ENCODE results near the gene NABP2. TPM values are rescaled to one million over a fixed set of nuclear protein-coding genes. Genes with fewer than 3 reads are reported as not detected.

The NABP2 gene
- total RNA-seq, 2 donors from 2014 or later = 11.9 to 16.3 TPM

DNA sequence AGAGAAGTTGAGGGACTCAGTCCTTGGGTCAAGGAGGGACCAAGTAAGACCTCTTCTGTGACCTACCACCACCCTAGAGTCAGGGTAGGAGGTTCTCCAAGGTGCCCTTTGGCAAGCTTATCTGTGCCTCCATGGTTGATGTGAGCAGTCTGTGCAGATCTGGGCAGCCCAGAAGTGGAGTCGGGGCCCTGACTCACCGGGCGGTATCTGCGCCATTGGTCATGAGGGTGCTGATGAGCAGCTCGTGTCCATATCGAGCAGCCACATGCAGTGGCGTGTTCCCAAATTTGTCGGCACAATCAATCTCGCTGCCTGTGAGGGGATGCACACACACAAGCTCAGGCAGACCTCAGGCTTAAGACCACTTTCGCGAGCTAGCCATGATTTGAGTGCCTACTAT is 28.9 kb downstream of the NABP2 start:
- H3K4me3 ChIP-seq = no peak overlapping the region
- H3K27me3 ChIP-seq = no peaks in the 10 kb centered on the region
- H3K4me1 ChIP-seq = peaks cover 21% of the 10 kb centered on the region
- TF ChIP-seq CTCF (IDR thresholded peaks at IDR 0.05) (no peak), POLR2A (IDR thresholded peaks at IDR 0.05) (no peak)
- intact Hi-C loops (cut with DNase I) = no loop called here
- 93 to 96% methylated on average over 9 to 11 of the region's 11 CpGs for WGBS, 2 donors
- no peak overlapping the region for H3K27ac ChIP-seq
- no peaks in the 10 kb centered on the region for H3K9me3 ChIP-seq
- no peak for ATAC-seq
- H3K36me3 ChIP-seq (replicated peaks in 1 of 2; ENCODE audit: insufficient read depth in 1 of 2, low read depth in 2 of 2) = peaks cover 4 to 43% of the 10 kb centered on the region in 2 donors
- DNase-seq = no peak

DNA sequence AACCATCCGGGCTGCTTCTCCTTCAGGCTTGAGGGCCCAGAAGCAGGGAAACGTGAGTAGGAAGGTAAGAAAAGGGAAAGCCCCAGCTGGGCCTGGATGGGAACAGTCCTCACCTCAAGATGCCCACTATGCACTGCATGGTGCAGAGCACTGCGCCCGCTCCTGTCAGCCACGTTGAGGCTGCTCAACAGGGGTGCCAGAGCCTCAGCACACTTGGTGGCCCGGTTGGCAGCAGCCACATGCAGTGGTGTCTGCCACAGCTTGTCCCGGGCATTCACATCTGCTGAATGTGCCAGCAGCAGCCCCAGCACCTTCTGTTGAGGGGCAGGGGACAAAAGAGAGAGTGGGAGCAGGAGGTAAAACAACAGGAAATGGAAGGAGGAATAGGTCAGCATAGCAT is 31.5 kb downstream of the NABP2 start:
- no peaks in the 10 kb centered on the region for H3K9me3 ChIP-seq
- H3K27me3 ChIP-seq = no peaks in the 10 kb centered on the region
- no peak for DNase-seq
- intact Hi-C loops (cut with DNase I) = no loop called here
- peaks cover 27% of the 10 kb centered on the region for H3K4me1 ChIP-seq
- no peak overlapping the region for H3K4me3 ChIP-seq
- peaks cover 0 to 27% of the 10 kb centered on the region in 2 donors for H3K36me3 ChIP-seq (replicated peaks in 1 of 2; ENCODE audit: insufficient read depth in 1 of 2, low read depth in 2 of 2)
- TF ChIP-seq CTCF (IDR thresholded peaks at IDR 0.05) (no peak), POLR2A (IDR thresholded peaks at IDR 0.05) (no peak)
- H3K27ac ChIP-seq = no peak overlapping the region
- 80 to 89% methylated on average over 6 to 7 of the region's 7 CpGs for WGBS, 2 donors
- ATAC-seq = no peak

GRCh38 chr12:56256326-56256960 is 32.3 kb downstream of the NABP2 start:
- DNase-seq (no peak), ATAC-seq (no peak)
- intact Hi-C loops (cut with DNase I) = no loop called here
- H3K27me3 ChIP-seq = no peaks in the 10 kb centered on the region
- TF ChIP-seq CTCF (IDR thresholded peaks at IDR 0.05) = no peak
- no peak for TF ChIP-seq POLR2A (IDR thresholded peaks at IDR 0.05)
- peaks cover 27% of the 10 kb centered on the region for H3K4me1 ChIP-seq
- WGBS, 2 donors = 42% methylated on average over 3 to 4 of the region's 4 CpGs
- H3K27ac ChIP-seq = no peak overlapping the region
- H3K4me3 ChIP-seq = no peak overlapping the region
- H3K9me3 ChIP-seq = no peaks in the 10 kb centered on the region
- peaks cover 0 to 27% of the 10 kb centered on the region in 2 donors for H3K36me3 ChIP-seq (replicated peaks in 1 of 2; ENCODE audit: insufficient read depth in 1 of 2, low read depth in 2 of 2)

GRCh38 chr12:56257071-56257470 is 32.9 kb downstream of the NABP2 start:
- Histone ChIP-seq H3K36me3 (replicated peaks in 1 of 2; ENCODE audit: insufficient read depth in 1 of 2, low read depth in 2 of 2) (peaks cover 0 to 23% of the 10 kb centered on the region in 2 donors), H3K9me3 (no peaks in the 10 kb centered on the region), H3K27me3 (no peaks in the 10 kb centered on the region), H3K4me3 (peak overlapping the region; percentile 59 to 82), H3K4me1 (peaks cover 27% of the 10 kb centered on the region), H3K27ac (peak overlapping the region in 1 of 4 donors; percentile 89)
- ATAC-seq = no peak
- WGBS, 2 donors = 66 to 72% methylated on average over 4 to 8 of the region's 8 CpGs
- no peak for DNase-seq
- TF ChIP-seq CTCF (IDR thresholded peaks at IDR 0.05) = no peak
- no peak for TF ChIP-seq POLR2A (IDR thresholded peaks at IDR 0.05)
- intact Hi-C loops (cut with DNase I) = no loop called here

DNA sequence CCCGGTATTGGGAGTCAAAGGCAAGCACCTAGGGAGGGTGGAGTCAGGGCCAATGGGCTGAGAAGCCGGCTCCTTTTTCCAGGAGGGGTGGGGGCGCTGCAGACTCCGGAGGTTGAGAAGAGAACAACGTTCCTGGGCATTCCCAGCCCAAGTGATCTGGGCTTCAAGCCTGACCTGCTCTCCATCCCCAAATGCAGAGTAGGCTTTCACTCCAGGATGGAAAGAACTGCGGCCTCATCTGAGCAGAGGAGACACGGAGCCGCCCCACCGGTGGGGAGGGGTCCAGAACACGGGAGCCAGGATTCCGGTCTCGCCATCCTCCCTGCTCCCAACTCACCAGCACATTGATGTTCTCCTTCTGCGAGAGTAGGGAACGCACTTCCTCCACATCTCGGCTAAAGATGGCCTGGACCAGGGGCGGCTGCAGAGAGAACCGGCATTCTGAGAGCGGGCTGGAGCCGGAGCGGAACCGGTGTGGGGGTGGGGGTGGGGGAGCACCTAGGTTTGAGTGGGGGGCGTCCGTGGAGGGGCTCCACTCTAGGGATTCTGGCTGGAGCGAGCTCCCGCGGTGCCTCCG is 33.4 kb downstream of the NABP2 start:
- WGBS, 2 donors = 0% methylated on average over 8 to 27 of the region's 27 CpGs
- H3K27ac ChIP-seq = peak overlapping the region; percentile 76 to 89 (median 86)
- no peak for ATAC-seq
- peaks cover 27% of the 10 kb centered on the region for H3K4me1 ChIP-seq
- H3K4me3 ChIP-seq = peak overlapping the region; percentile 59 to 82
- no peaks in the 10 kb centered on the region for H3K27me3 ChIP-seq
- H3K9me3 ChIP-seq = no peaks in the 10 kb centered on the region
- DNase-seq = peak in 3 of 4 donors; percentile 22 to 53 (median 39)
- intact Hi-C loops (cut with DNase I) = no loop called here
- H3K36me3 ChIP-seq (replicated peaks in 1 of 2; ENCODE audit: insufficient read depth in 1 of 2, low read depth in 2 of 2) = peaks cover 0 to 17% of the 10 kb centered on the region in 2 donors
- TF ChIP-seq POLR2A (IDR thresholded peaks at IDR 0.05) (no peak), CTCF (IDR thresholded peaks at IDR 0.05) (no peak)
